Chondrocyte (in vitro differentiated cells): Measurements from ENCODE around the gene C1orf94. TPM values are rescaled to one million over a fixed set of nuclear protein-coding genes. Genes with fewer than 3 reads are reported as not detected.

Experiments
- DNase-seq: peaks from one replicate; pipeline ENCODE4 v3.0.0; 2021; ENCODE audit warnings: mixed read lengths, low spot score
- H3K27ac Mint-ChIP-seq: one replicate; pipeline ENCODE4 v1.8.0; 2021; ENCODE audit warnings: mild to moderate bottlenecking, moderate library complexity, mixed read lengths; ENCODE audit not compliant: unreplicated experiment
- H3K27me3 Mint-ChIP-seq: 2 replicates; pipeline ENCODE4 v1.8.0; 2021; ENCODE audit warnings: low read depth, mixed read lengths
- H3K36me3 Mint-ChIP-seq: 2 replicates; pipeline ENCODE4 v1.8.0; 2021; ENCODE audit warnings: low read depth, mixed read lengths
- H3K4me1 Mint-ChIP-seq: 2 replicates; pipeline ENCODE4 v1.8.0; 2021; ENCODE audit warnings: low read depth, mild to moderate bottlenecking, mixed read lengths
- H3K4me3 Mint-ChIP-seq: one replicate; pipeline ENCODE4 v1.8.0; 2021; ENCODE audit warnings: mild to moderate bottlenecking, moderate library complexity, mixed read lengths; ENCODE audit not compliant: unreplicated experiment
- H3K9me3 Mint-ChIP-seq: 2 replicates; pipeline ENCODE4 v1.8.0; 2021; ENCODE audit warnings: low read depth, mixed read lengths
- total RNA-seq: library from RNA; stranded (reverse); gene quantifications from 3 replicates; pipeline ENCODE4 v1.2.1, GENCODE V29; 2021
- TF ChIP-seq, protein P1 (sequence below): fragments of 200-600 bp; sonication (generic); IDR thresholded peaks from 2 replicates; pipeline ENCODE4 v1.5.0; 2021; ENCODE audit warnings: antibody characterized with exemption, mild to moderate bottlenecking, moderate library complexity

Gene C1orf94
- total RNA-seq, 1 donor from 2014 or later = not detected

DNA sequence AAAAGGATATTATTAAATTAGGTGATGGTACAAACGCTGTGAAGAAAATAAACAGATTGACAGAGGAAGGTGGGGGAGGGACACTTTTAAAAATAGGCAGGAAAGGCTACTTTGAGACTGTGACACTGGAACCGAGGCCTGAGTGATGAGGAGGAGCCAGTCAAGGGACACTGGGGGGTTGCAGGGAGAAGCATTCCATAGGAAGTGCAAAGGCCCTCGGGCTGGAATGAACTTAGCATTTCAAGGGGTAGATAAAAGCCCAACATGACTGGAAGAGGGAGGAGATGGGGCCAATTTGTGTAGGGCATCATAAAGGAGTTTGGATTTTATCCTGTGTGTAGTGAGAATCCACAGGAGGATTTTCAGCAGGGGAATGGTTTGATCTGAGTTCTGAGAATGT, 15.9 kb downstream of the C1orf94 start:
- Mint-ChIP-seq H3K36me3 (no peaks in the 10 kb centered on the region), H3K4me1 (no peaks in the 10 kb centered on the region), H3K9me3 (peaks cover 13% of the 10 kb centered on the region), H3K4me3 (no peak overlapping the region), H3K27ac (no peak overlapping the region), H3K27me3 (no peaks in the 10 kb centered on the region)
- TF ChIP-seq, protein P1, sequence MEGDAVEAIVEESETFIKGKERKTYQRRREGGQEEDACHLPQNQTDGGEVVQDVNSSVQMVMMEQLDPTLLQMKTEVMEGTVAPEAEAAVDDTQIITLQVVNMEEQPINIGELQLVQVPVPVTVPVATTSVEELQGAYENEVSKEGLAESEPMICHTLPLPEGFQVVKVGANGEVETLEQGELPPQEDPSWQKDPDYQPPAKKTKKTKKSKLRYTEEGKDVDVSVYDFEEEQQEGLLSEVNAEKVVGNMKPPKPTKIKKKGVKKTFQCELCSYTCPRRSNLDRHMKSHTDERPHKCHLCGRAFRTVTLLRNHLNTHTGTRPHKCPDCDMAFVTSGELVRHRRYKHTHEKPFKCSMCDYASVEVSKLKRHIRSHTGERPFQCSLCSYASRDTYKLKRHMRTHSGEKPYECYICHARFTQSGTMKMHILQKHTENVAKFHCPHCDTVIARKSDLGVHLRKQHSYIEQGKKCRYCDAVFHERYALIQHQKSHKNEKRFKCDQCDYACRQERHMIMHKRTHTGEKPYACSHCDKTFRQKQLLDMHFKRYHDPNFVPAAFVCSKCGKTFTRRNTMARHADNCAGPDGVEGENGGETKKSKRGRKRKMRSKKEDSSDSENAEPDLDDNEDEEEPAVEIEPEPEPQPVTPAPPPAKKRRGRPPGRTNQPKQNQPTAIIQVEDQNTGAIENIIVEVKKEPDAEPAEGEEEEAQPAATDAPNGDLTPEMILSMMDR = no peak
- DNase-seq = no peak

DNA sequence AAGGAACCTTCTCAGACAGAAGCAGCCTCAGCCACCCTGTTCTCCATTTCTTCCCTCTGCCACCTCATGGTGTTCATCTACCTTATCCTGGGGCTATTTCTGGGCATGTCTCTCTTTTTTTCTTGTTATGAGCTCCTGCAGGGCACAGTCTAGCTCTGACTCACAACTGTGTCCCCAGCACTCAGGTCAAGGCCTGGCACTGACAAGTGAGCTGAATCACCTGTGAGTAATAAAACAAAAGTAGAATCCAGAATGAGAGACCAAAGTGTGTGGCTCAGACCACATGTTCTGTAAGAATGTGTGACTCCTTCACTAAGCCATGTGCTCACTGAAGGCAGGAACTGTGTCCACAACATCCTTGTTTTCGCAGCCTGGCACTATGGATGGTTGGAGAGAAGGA, 23.2 kb downstream of the C1orf94 start:
- no peak overlapping the region for H3K4me3 Mint-ChIP-seq
- no peak for DNase-seq
- peaks cover 6% of the 10 kb centered on the region for H3K9me3 Mint-ChIP-seq
- no peaks in the 10 kb centered on the region for H3K4me1 Mint-ChIP-seq
- no peaks in the 10 kb centered on the region for H3K36me3 Mint-ChIP-seq
- TF ChIP-seq, protein P1 = no peak
- no peak overlapping the region for H3K27ac Mint-ChIP-seq
- no peaks in the 10 kb centered on the region for H3K27me3 Mint-ChIP-seq

DNA sequence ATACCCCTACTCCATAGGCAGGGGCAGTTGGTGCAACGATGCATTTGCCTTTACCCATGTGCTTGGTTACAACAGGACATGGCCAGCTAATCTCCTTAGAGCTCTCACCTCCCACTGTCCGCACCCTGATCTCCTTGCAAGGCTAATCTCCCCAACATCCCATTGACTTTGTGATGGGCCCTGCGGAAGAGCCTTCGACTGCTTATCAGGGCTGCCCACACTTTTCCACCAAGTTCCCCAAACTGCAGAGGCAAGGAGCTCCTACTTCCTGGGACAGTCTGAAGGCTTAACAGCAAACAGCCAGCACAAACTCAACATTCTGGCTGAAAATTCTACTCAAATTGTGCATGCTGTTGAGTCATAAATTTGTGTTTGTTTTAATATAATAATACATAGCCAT, 36.0 kb downstream of the C1orf94 start:
- Mint-ChIP-seq H3K4me3 (no peak overlapping the region), H3K27ac (no peak overlapping the region), H3K36me3 (no peaks in the 10 kb centered on the region), H3K4me1 (no peaks in the 10 kb centered on the region), H3K9me3 (no peaks in the 10 kb centered on the region), H3K27me3 (no peaks in the 10 kb centered on the region)
- TF ChIP-seq, protein P1 = no peak
- DNase-seq = no peak

DNA sequence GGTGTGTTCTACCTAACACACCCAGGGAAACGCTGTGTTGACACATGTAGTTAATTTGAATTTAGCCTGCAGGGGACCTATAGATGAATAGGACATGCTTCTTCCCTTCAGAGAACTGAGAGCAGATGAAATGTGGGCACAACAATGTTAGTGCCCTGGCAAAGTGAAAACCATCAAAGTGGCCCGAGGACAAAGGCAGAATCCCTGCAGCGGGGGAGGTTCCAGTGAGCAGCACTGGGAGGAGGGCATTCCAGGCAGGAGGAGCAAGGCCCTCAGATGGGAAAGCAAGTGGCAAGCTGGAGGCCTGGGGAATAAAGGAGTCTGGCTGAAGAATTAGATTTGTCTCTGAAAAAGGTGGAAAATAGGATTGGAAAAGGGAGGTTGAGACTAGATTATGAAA, 37.2 kb downstream of the C1orf94 start:
- H3K4me1 Mint-ChIP-seq = no peaks in the 10 kb centered on the region
- no peak for DNase-seq
- H3K36me3 Mint-ChIP-seq = no peaks in the 10 kb centered on the region
- TF ChIP-seq, protein P1 = no peak
- no peaks in the 10 kb centered on the region for H3K27me3 Mint-ChIP-seq
- no peak overlapping the region for H3K4me3 Mint-ChIP-seq
- H3K27ac Mint-ChIP-seq = no peak overlapping the region
- no peaks in the 10 kb centered on the region for H3K9me3 Mint-ChIP-seq

DNA sequence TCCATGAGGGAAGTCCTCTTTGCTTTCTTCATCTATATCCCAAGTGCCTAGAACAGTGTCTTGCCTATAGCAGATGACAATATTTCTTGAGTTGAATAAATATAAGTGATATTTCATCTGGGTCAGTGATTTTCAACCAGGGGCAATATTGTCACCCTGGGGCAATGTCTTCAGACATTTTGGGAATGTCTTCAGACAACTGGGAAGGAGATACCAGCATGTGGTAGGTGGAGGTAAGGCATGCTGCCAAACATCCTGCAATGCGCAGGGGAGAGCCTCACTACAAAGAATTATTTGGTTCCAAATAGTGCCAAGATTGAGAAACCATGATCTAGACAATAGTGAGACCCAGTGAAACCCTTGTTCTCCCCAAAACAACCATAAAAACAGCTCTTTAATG, 54.7 kb downstream of the C1orf94 start:
- Mint-ChIP-seq H3K4me3 (no peak overlapping the region), H3K9me3 (peaks cover 3% of the 10 kb centered on the region), H3K36me3 (no peaks in the 10 kb centered on the region), H3K4me1 (no peaks in the 10 kb centered on the region), H3K27me3 (no peaks in the 10 kb centered on the region), H3K27ac (no peak overlapping the region)
- no peak for DNase-seq
- TF ChIP-seq, protein P1 = no peak
